HFFc6 (cell line): ENCODE data around the gene NLRX1. TPM values are rescaled to one million over a fixed set of nuclear protein-coding genes. Genes with fewer than 3 reads are reported as not detected.
"Not testable (repeated sequence)": the region's sequence is repeated elsewhere in the genome, so short reads cannot be mapped to it uniquely, and the experiment has no call there.

Experiments used
- DNase-seq: peaks from one replicate; pipeline ENCODE4 v3.0.0-alpha.2; 2018
- H3K27ac Mint-ChIP-seq: 2 replicates; pipeline ENCODE4 v1.8.0; 2020; ENCODE audit warnings: mild to moderate bottlenecking, mixed read lengths
- H3K27me3 Mint-ChIP-seq: 2 replicates; pipeline ENCODE4 v1.8.0; 2021; ENCODE audit warnings: mild to moderate bottlenecking, moderate library complexity, mixed read lengths; ENCODE audit not compliant: insufficient read depth
- H3K36me3 Mint-ChIP-seq: 2 replicates; pipeline ENCODE4 v1.8.0; 2021; ENCODE audit warnings: low read depth, mixed read lengths
- H3K4me1 Mint-ChIP-seq: 2 replicates; pipeline ENCODE4 v1.8.0; 2020; ENCODE audit warnings: low read depth, mixed read lengths
- H3K4me3 Mint-ChIP-seq: 2 replicates; pipeline ENCODE4 v1.8.0; 2020; ENCODE audit warnings: mild to moderate bottlenecking, moderate library complexity, mixed read lengths
- H3K9me3 Mint-ChIP-seq: 2 replicates; pipeline ENCODE4 v1.8.0; 2020; ENCODE audit warnings: mild to moderate bottlenecking, mixed read lengths
- total RNA-seq, 6 experiments: library from RNA; stranded (reverse); fragmentation: NEBNext Ultra II Directional; extraction: Animal tissue kit (Norgen Biotek cat#: 25700); gene quantifications; 2 replicates in 1 of 6; 3 replicates in 5 of 6; pipeline ENCODE4 v1.2.3, GENCODE V29; 2021
- TF ChIP-seq, protein P1 (sequence below): fragments of 200-600 bp; sonication (generic); IDR thresholded peaks from 2 replicates; pipeline ENCODE4 v1.5.0; 2021; ENCODE audit warnings: antibody characterized with exemption, mild to moderate bottlenecking

Gene NLRX1
- total RNA-seq, 6 experiments from 2014 or later, result 11.8 to 14.5 (median 12.9) TPM

DNA sequence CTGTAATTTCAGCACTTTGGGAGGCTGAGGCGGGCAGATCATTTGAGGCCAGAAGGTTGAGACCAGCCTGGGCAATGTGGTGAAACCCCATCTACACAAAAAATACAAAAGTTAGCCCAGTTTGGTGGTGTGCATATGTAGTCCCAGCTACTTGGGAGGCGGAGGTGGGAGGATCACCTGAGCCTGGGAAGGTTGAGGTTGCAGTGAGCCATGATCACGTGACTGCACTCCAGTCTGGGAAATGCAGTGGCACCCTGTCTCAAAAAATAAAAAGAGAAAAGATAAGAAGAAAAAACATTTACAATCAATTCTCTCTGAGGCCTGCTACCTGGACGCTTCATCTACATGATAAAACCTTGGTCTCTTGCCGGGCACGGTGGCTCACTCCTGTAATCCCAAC is 30.4 kb downstream of the NLRX1 start:
- DNase-seq, result no peak
- Mint-ChIP-seq H3K9me3 (no peaks in the 10 kb centered on the region), H3K27me3 (peaks cover 4% of the 10 kb centered on the region), H3K4me1 (peaks cover 15% of the 10 kb centered on the region), H3K27ac (no peak overlapping the region), H3K4me3 (no peak overlapping the region), H3K36me3 (no peaks in the 10 kb centered on the region)
- TF ChIP-seq, protein P1, sequence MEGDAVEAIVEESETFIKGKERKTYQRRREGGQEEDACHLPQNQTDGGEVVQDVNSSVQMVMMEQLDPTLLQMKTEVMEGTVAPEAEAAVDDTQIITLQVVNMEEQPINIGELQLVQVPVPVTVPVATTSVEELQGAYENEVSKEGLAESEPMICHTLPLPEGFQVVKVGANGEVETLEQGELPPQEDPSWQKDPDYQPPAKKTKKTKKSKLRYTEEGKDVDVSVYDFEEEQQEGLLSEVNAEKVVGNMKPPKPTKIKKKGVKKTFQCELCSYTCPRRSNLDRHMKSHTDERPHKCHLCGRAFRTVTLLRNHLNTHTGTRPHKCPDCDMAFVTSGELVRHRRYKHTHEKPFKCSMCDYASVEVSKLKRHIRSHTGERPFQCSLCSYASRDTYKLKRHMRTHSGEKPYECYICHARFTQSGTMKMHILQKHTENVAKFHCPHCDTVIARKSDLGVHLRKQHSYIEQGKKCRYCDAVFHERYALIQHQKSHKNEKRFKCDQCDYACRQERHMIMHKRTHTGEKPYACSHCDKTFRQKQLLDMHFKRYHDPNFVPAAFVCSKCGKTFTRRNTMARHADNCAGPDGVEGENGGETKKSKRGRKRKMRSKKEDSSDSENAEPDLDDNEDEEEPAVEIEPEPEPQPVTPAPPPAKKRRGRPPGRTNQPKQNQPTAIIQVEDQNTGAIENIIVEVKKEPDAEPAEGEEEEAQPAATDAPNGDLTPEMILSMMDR, result no peak

DNA sequence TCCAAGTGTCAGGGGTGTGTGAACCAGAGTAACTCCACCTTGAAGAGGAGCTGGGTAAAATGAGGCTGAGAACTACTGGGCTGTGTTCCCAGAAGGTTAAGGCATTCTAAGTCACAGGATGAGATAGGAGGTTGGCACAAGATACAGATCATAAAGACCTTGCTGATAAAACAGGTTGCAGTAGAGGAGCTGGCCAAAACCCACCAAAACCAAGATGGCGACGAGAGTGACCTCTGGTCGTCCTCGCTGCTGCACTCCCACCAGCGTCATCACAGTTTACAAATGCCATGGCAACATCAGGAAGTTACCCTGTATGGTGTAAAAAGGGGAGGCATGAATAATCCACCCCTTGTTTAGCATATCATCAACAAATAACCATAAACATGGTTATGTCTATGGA is 32.7 kb downstream of the NLRX1 start:
- H3K27me3 Mint-ChIP-seq, H3K27ac Mint-ChIP-seq, H3K4me3 Mint-ChIP-seq, H3K36me3 Mint-ChIP-seq, H3K9me3 Mint-ChIP-seq, DNase-seq: not testable (repeated sequence)
- peaks cover 14% of the 10 kb centered on the region for H3K4me1 Mint-ChIP-seq

DNA sequence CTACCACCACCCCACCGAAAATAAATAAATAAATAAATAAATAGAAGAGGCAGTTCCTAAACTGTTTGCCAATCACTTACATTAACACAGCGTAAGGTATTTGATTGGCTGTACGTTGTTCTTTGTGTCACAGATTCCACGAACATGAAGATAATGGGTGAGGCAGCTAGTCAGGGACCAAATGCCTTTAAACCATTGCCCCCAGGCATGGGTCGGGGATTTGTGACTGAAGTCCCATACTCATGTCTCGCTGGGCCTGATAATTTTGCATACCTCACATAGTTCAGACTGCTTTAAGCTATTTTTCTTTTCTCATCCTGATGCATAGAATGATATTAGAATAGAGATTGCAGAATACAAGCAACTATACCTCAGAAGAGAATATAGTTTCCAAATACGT is 34.0 kb downstream of the NLRX1 start:
- no peak overlapping the region for H3K4me3 Mint-ChIP-seq
- H3K9me3 Mint-ChIP-seq, result no peaks in the 10 kb centered on the region
- peaks cover 4% of the 10 kb centered on the region; the same call in 1 of the 2 replicates for H3K36me3 Mint-ChIP-seq
- TF ChIP-seq, protein P1, result no peak
- peaks cover 19% of the 10 kb centered on the region for H3K4me1 Mint-ChIP-seq
- no peak for DNase-seq
- H3K27me3 Mint-ChIP-seq, result peaks cover 4% of the 10 kb centered on the region
- no peak overlapping the region for H3K27ac Mint-ChIP-seq

GRCh38 chr11:119204066-119204465 is 35.5 kb downstream of the NLRX1 start:
- no peak for DNase-seq
- Mint-ChIP-seq H3K9me3 (no peaks in the 10 kb centered on the region), H3K27me3 (peaks cover 4% of the 10 kb centered on the region), H3K36me3 (peaks cover 4% of the 10 kb centered on the region; the same call in 1 of the 2 replicates), H3K27ac (no peak overlapping the region), H3K4me1 (peaks cover 29% of the 10 kb centered on the region), H3K4me3 (no peak overlapping the region)
- TF ChIP-seq, protein P1, result no peak

DNA sequence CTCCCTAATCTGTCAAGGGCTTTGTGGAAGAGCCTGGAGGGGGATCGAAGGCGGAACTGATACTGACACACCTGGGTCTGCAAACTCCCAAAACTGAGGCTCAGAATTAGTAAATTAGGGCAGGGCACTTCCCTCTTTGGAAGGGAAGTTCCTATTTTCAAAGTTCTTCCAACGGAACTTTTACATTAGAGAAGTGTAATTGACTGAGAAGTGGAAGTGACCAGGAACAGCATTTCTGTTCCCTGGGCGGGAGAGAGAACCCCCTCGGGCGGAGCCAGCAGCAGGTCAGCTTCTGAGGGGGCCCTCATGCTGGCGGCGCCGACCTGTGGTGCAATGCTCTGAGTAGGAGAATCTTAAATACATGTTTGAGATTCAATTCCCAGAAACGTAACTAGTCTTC is 36.6 kb downstream of the NLRX1 start:
- peaks cover 4% of the 10 kb centered on the region for H3K27me3 Mint-ChIP-seq
- no peaks in the 10 kb centered on the region for H3K9me3 Mint-ChIP-seq
- no peak for DNase-seq
- peaks cover 4% of the 10 kb centered on the region; the same call in 1 of the 2 replicates for H3K36me3 Mint-ChIP-seq
- peak overlapping the region; percentile 24; the same call in 1 of the 2 replicates for H3K27ac Mint-ChIP-seq
- H3K4me3 Mint-ChIP-seq, result peak overlapping the region; percentile 88
- TF ChIP-seq, protein P1, result no peak
- peaks cover 38% of the 10 kb centered on the region for H3K4me1 Mint-ChIP-seq

GRCh38 chr11:119205574-119206510 is 37.3 kb downstream of the NLRX1 start, which contains the start of gene CBL:
Gene CBL (plus strand): TSS chr11:119206339. CDS start chr11:119206418, 79 bp downstream.
- no peaks in the 10 kb centered on the region for H3K9me3 Mint-ChIP-seq
- peak within 1 kb of the TSS; percentile 99 for H3K4me3 Mint-ChIP-seq
- peaks cover 4% of the 10 kb centered on the region for H3K27me3 Mint-ChIP-seq
- H3K27ac Mint-ChIP-seq, result peak within 1 kb of the TSS; percentile 85
- peaks cover 39% of the 10 kb centered on the region for H3K4me1 Mint-ChIP-seq
- peak; percentile 83 for DNase-seq
- H3K36me3 Mint-ChIP-seq, result peaks cover 4% of the 10 kb centered on the region; the same call in 1 of the 2 replicates
- TF ChIP-seq, protein P1, result peak; percentile 97
